ENCODE data around the gene MFAP1.

DNA sequence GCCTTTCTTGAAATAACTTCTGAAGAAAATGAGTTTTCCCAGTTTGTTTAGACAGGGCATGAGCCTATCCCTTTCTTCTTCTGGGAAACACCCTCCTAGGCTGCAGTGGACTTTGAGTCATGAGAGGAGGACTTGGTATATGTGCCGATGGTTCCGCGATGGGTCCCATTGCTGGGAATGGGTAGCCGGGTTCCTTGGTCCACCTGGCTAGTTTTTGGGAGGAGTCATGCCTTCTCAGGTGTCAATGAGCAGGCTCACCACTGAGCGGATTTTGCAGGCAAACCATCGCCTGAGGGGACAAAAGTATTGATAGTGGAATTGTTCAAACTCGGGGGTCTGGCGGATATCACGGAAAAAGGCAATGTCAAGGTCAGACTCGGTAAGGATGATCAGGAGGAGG is 49.2 kb upstream of the MFAP1 start:
- TF ChIP-seq CTCF (IDR thresholded peaks at IDR 0.05 in 4 of 5, conservative IDR thresholded peaks at IDR 0.05 in 1 of 5) (no peak), POLR2A (IDR thresholded peaks at IDR 0.05) (no peak)

All from gastrocnemius medialis (tissue), 4 donors.